ENCODE measurements around the gene TSC22D2. TPM values are rescaled to one million over a fixed set of nuclear protein-coding genes. Genes with fewer than 3 reads are reported as not detected.

The TSC22D2 gene
- total and polyA plus RNA-seq, 2 experiments from 2014 or later = 34.9 to 38.8 TPM

- peak; percentile 86 for DNase-seq (ENCODE audit: low spot score)
- Histone ChIP-seq H3K4me2 (peak overlapping the region; percentile 82), H3K27ac (peak overlapping the region; percentile 99), H2AFZ (no peak overlapping the region), H3K36me3 (replicated peaks; ENCODE audit: insufficient read depth, low read depth) (peaks cover 4% of the 10 kb centered on the region), H3K9me2 (replicated peaks; ENCODE audit: insufficient read depth) (no peaks in the 10 kb centered on the region), H3K4me1 (ENCODE audit: insufficient read depth) (peaks cover 12% of the 10 kb centered on the region), H3K9me3 (ENCODE audit: low read depth) (no peaks in the 10 kb centered on the region), H4K20me1 (ENCODE audit: insufficient read depth, poor library complexity, severe bottlenecking) (peaks cover 56% of the 10 kb centered on the region), H3K27me3 (no peaks in the 10 kb centered on the region), H3K4me3 (peak overlapping the region; percentile 78), H3K79me2 (peaks cover 77% of the 10 kb centered on the region)
- 2% methylated on average over 68 of the region's 72 CpGs for WGBS (ENCODE audit: low lambda C conversion rate, missing lambda C conversion rate)
- TF ChIP-seq EZH2 (IDR thresholded peaks at IDR 0.05; ENCODE audit: borderline replicate concordance) = no peak
- TF ChIP-seq CTCF (IDR thresholded peaks at IDR 0.05; ENCODE audit: poor library complexity) = peak; percentile 41
Measured at GRCh38 chr3:150409512-150410310, 1.6 kb downstream of the TSC22D2 start.

- under 1% methylated on average over 66 of the region's 68 CpGs for WGBS (ENCODE audit: low lambda C conversion rate, missing lambda C conversion rate)
- Histone ChIP-seq H2AFZ (no peak overlapping the region), H3K4me2 (peak overlapping the region; percentile 82), H3K9me2 (replicated peaks; ENCODE audit: insufficient read depth) (no peaks in the 10 kb centered on the region), H4K20me1 (ENCODE audit: insufficient read depth, poor library complexity, severe bottlenecking) (peaks cover 64% of the 10 kb centered on the region), H3K27me3 (no peaks in the 10 kb centered on the region), H3K4me3 (peak overlapping the region; percentile 78), H3K27ac (peak overlapping the region; percentile 99), H3K79me2 (peaks cover 78% of the 10 kb centered on the region), H3K4me1 (ENCODE audit: insufficient read depth) (peaks cover 20% of the 10 kb centered on the region), H3K9me3 (ENCODE audit: low read depth) (no peaks in the 10 kb centered on the region), H3K36me3 (replicated peaks; ENCODE audit: insufficient read depth, low read depth) (peaks cover 4% of the 10 kb centered on the region)
- peak; percentile 23 for DNase-seq (ENCODE audit: low spot score)
- TF ChIP-seq EZH2phosphoT487 (IDR thresholded peaks at IDR 0.05; ENCODE audit: low read depth, severe bottlenecking, unreplicated experiment) = no peak
Measured at GRCh38 chr3:150410311-150411105, 2.4 kb downstream of the TSC22D2 start.

GRCh38 chr3:150411106-150411460, 3.0 kb downstream of the TSC22D2 start:
- H3K4me2 ChIP-seq = peak overlapping the region; percentile 82
- no peak overlapping the region for H2AFZ ChIP-seq
- TF ChIP-seq EZH2phosphoT487 (IDR thresholded peaks at IDR 0.05; ENCODE audit: low read depth, severe bottlenecking, unreplicated experiment) (no peak), CTCF (IDR thresholded peaks at IDR 0.05; ENCODE audit: poor library complexity) (no peak), EZH2 (IDR thresholded peaks at IDR 0.05; ENCODE audit: borderline replicate concordance) (no peak)
- peaks cover 70% of the 10 kb centered on the region for H4K20me1 ChIP-seq (ENCODE audit: insufficient read depth, poor library complexity, severe bottlenecking)
- peak overlapping the region; percentile 99 for H3K27ac ChIP-seq
- H3K4me3 ChIP-seq = peak overlapping the region; percentile 78
- peaks cover 26% of the 10 kb centered on the region for H3K4me1 ChIP-seq (ENCODE audit: insufficient read depth)
- H3K27me3 ChIP-seq = no peaks in the 10 kb centered on the region
- no peaks in the 10 kb centered on the region for H3K9me2 ChIP-seq (replicated peaks; ENCODE audit: insufficient read depth)
- H3K9me3 ChIP-seq (ENCODE audit: low read depth) = no peaks in the 10 kb centered on the region
- peaks cover 78% of the 10 kb centered on the region for H3K79me2 ChIP-seq
- WGBS (ENCODE audit: low lambda C conversion rate, missing lambda C conversion rate) = 2% methylated on average over 5 of the region's 5 CpGs
- no peak for DNase-seq (ENCODE audit: low spot score)
- peaks cover 4% of the 10 kb centered on the region for H3K36me3 ChIP-seq (replicated peaks; ENCODE audit: insufficient read depth, low read depth)

- Histone ChIP-seq H3K27ac (peak overlapping the region; percentile 99), H3K79me2 (peaks cover 78% of the 10 kb centered on the region)
- 2% methylated on average over 3 of the region's 3 CpGs for WGBS (ENCODE audit: low lambda C conversion rate, missing lambda C conversion rate)
Measured at GRCh38 chr3:150411546-150411945, 3.4 kb downstream of the TSC22D2 start.

More at GRCh38 chr3:150411546-150411945, 3.4 kb downstream of the TSC22D2 start:
- Histone ChIP-seq H2AFZ (no peak overlapping the region), H3K36me3 (replicated peaks; ENCODE audit: insufficient read depth, low read depth) (peaks cover 4% of the 10 kb centered on the region), H3K4me2 (peak overlapping the region; percentile 82), H3K4me1 (ENCODE audit: insufficient read depth) (peaks cover 28% of the 10 kb centered on the region), H3K4me3 (peak overlapping the region; percentile 78), H3K9me2 (replicated peaks; ENCODE audit: insufficient read depth) (no peaks in the 10 kb centered on the region), H3K9me3 (ENCODE audit: low read depth) (no peaks in the 10 kb centered on the region), H3K27me3 (no peaks in the 10 kb centered on the region), H4K20me1 (ENCODE audit: insufficient read depth, poor library complexity, severe bottlenecking) (peaks cover 74% of the 10 kb centered on the region)
- no peak for TF ChIP-seq EZH2 (IDR thresholded peaks at IDR 0.05; ENCODE audit: borderline replicate concordance)
- TF ChIP-seq CTCF (IDR thresholded peaks at IDR 0.05; ENCODE audit: poor library complexity) = no peak
- no peak for TF ChIP-seq EZH2phosphoT487 (IDR thresholded peaks at IDR 0.05; ENCODE audit: low read depth, severe bottlenecking, unreplicated experiment)
- DNase-seq (ENCODE audit: low spot score) = no peak
